Measurements from ENCODE around the gene TMED1. TPM values are rescaled to one million over a fixed set of nuclear protein-coding genes. Genes with fewer than 3 reads are reported as not detected.

TMED1 gene
- total and polyA plus RNA-seq, 12 donors: 25.9 to 88.6 (median 33.5) TPM

DNA sequence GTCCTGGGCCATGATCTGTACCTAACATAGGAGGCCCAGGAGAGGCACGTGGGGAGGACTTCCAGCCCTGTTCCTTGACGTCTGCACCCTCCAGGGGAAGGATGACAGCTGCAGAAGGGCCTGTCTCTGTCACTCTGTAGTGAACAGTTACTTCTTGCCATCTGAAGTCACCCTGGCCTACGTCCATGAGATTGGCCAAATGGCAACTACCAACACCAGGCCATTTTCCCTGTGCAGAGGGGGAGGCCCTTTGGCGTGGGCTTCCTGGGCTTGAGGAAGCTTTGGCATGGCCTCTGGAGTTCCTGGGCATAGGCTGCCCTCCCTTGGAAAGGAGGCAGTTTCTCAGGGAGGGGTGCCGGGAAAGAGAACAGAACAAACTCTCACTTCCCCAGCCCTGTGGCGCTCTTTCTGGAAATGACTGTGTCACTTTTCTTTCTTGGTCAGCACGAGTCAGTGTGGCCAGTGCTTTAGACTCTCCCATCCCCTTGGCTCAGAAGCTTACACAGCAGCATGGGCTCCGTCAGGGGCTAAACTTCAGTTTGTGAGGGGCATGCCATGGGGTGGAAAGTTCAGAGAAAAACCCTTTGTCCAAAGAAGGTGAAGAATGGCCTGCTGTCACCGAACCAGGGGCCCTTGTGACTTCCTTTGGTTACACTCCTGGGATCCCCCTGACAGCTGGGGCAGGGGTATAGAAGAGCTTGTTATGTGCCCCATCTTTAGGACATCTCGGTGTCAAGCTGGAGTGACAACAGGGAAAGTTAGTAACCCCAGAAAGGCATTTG lies 40.6 kb upstream of the TMED1 start:
- Histone ChIP-seq H3K9me3 (no peaks in the 10 kb centered on the region), H3K4me1 (peaks cover 8 to 78% (median 56%) of the 10 kb centered on the region in 9 donors), H3K27me3 (no peaks in the 10 kb centered on the region), H3K36me3 (peaks cover 0 to 4% (median 0%) of the 10 kb centered on the region in 9 donors), H3K27ac (peak overlapping the region in 9 of 10 donors; percentile 14 to 87 (median 66)), H3K4me3 (no peak overlapping the region)
- ATAC-seq: peak; percentile 29 to 80 (median 60)
- TF ChIP-seq, protein P1, sequence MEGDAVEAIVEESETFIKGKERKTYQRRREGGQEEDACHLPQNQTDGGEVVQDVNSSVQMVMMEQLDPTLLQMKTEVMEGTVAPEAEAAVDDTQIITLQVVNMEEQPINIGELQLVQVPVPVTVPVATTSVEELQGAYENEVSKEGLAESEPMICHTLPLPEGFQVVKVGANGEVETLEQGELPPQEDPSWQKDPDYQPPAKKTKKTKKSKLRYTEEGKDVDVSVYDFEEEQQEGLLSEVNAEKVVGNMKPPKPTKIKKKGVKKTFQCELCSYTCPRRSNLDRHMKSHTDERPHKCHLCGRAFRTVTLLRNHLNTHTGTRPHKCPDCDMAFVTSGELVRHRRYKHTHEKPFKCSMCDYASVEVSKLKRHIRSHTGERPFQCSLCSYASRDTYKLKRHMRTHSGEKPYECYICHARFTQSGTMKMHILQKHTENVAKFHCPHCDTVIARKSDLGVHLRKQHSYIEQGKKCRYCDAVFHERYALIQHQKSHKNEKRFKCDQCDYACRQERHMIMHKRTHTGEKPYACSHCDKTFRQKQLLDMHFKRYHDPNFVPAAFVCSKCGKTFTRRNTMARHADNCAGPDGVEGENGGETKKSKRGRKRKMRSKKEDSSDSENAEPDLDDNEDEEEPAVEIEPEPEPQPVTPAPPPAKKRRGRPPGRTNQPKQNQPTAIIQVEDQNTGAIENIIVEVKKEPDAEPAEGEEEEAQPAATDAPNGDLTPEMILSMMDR (IDR thresholded peaks at IDR 0.05): no peak
- DNase-seq: peak; percentile 30 to 35
- 53 to 59% methylated on average over 10 of the region's 10 CpGs for WGBS, 2 donors
- intact Hi-C loops (cut with DNase I): loop anchor here in 3 of 10 donors (5.0 to 10.0 kb wide), 2 partner anchors 48 to 51 kb away; partner anchors contain the start of genes TIMM29 (in 3 of the 3) and YIPF2 (in 3 of the 3)

DNA sequence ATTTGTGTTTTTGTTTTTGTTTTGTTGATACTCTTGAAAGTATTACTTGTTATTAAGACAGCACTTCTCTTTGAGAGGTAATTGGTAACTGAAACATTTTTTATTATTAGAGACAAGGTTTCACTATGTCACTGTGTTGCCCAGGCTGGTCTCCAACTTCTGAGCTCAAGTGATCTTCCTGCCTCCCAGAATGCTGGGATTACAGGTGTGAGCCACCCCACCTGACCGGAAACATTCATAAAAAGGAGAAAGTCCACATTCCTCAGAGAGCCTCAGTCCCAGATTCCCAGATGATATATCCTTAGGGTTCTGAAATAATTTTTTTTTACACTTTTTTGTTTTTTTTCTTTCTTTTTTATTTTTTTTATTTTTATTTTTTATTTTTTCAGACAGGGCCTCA lies 38.0 kb upstream of the TMED1 start:
- intact Hi-C loops (cut with DNase I): loop anchor here in 5 of 10 donors (5.0 to 10.0 kb wide), 2 partner anchors 51 to 53 kb away; partner anchors contain the start of genes TIMM29 (in 5 of the 5) and YIPF2 (in 5 of the 5)
- TF ChIP-seq, protein P1 (IDR thresholded peaks at IDR 0.05): no peak
- H3K4me3 ChIP-seq: no peak overlapping the region
- no peak overlapping the region for H3K27ac ChIP-seq
- peaks cover 8 to 74% (median 43%) of the 10 kb centered on the region in 9 donors for H3K4me1 ChIP-seq
- no peaks in the 10 kb centered on the region for H3K27me3 ChIP-seq
- 91 to 94% methylated on average over 1 of the region's 1 CpG for WGBS, 2 donors
- DNase-seq (no peak), ATAC-seq (no peak)
- H3K36me3 ChIP-seq: peaks cover 0 to 4% (median 0%) of the 10 kb centered on the region in 9 donors
- H3K9me3 ChIP-seq: no peaks in the 10 kb centered on the region

- no peak for ATAC-seq
- Histone ChIP-seq H3K36me3 (peaks cover 0 to 4% (median 0%) of the 10 kb centered on the region in 9 donors), H3K4me1 (peaks cover 8 to 70% (median 37%) of the 10 kb centered on the region in 9 donors), H3K27ac (peak overlapping the region in 9 of 10 donors; percentile 52 to 90 (median 80)), H3K4me3 (peak overlapping the region; percentile 55 to 99 (median 70)), H3K9me3 (no peaks in the 10 kb centered on the region), H3K27me3 (no peaks in the 10 kb centered on the region)
- TF ChIP-seq, protein P1 (IDR thresholded peaks at IDR 0.05): no peak
- intact Hi-C loops (cut with DNase I): loop anchor here in 5 of 10 donors (5.0 to 10.0 kb wide), 2 partner anchors 52 to 55 kb away; partner anchors contain the start of genes TIMM29 (in 5 of the 5) and YIPF2 (in 5 of the 5)
- WGBS, 2 donors: 16% methylated on average over 16 of the region's 16 CpGs
- DNase-seq: no peak
Observed at GRCh38 chr19:10872546-10873107, 36.6 kb upstream of the TMED1 start.
